NT2/D1 (cell line): ENCODE measurements around the gene RNF40.

Source experiments
- SUZ12 ChIP-seq: IDR thresholded peaks from 2 replicates; pipeline ENCODE4 v1.6.1; 2011; ENCODE audit not compliant: insufficient read length, insufficient read depth; ENCODE audit errors: extremely low read depth
- YY1 ChIP-seq: IDR thresholded peaks from 2 replicates; pipeline ENCODE4 v1.6.1; 2011; ENCODE audit not compliant: insufficient read length, insufficient read depth
- ZNF274 ChIP-seq: IDR thresholded peaks from 2 replicates; pipeline ENCODE4 v1.6.1; 2011; ENCODE audit warnings: mild to moderate bottlenecking, low read depth, low read length

- TF ChIP-seq ZNF274: no peak
- no peak for TF ChIP-seq YY1
- no peak for TF ChIP-seq SUZ12
These were observed 16.6 kb downstream of the RNF40 start for GRCh38 chr16:30778549-30779244.
